Activated B cell treated with CpG ODN at 0.5 μM for 24 hours (primary cell): ENCODE results near the gene SERPIND1. TPM values are rescaled to one million over a fixed set of nuclear protein-coding genes. Genes with fewer than 3 reads are reported as not detected.
"Not testable (repeated sequence)": the region's sequence is repeated elsewhere in the genome, so short reads cannot be mapped to it uniquely, and the experiment has no call there.

Source experiments
- ATAC-seq: fragments of 200-7000 bp; cut with Tn5 transposase; one replicate; pipeline ENCODE4 v1.10.0; 2021; ENCODE audit warnings: low read depth, mild to moderate bottlenecking, moderate library complexity
- CTCF ChIA-PET: fragments of 350-600 bp; sonication (Branson Sonifier 250); formaldehyde crosslinking; loops from one replicate; lab custom pipeline; 2021; ENCODE audit warnings: antibody characterized with exemption; lab: Charles Lee
- POLR2A ChIA-PET: fragments of 350-600 bp; sonication (Branson Sonifier 250); formaldehyde crosslinking; loops from one replicate; lab custom pipeline; 2021; ENCODE audit warnings: antibody characterized with exemption; lab: Charles Lee
- DNase-seq: peaks from one replicate; pipeline ENCODE4 v3.0.0; 2022
- H3K27ac Mint-ChIP-seq: one replicate; pipeline ENCODE4 v1.8.0; 2020; ENCODE audit warnings: mixed read lengths
- H3K27me3 Mint-ChIP-seq: one replicate; pipeline ENCODE4 v1.8.0; 2021; ENCODE audit warnings: mixed read lengths
- H3K36me3 Mint-ChIP-seq: one replicate; pipeline ENCODE4 v1.8.0; 2021; ENCODE audit warnings: low read depth, mixed read lengths
- H3K4me1 Mint-ChIP-seq: one replicate; pipeline ENCODE4 v1.8.0; 2021; ENCODE audit warnings: mixed read lengths
- H3K4me3 Mint-ChIP-seq: one replicate; pipeline ENCODE4 v1.8.0; 2020; ENCODE audit warnings: mild to moderate bottlenecking, mixed read lengths
- H3K9me3 Mint-ChIP-seq: one replicate; pipeline ENCODE4 v1.8.0; 2020; ENCODE audit warnings: mixed read lengths
- intact Hi-C: fragments of 100-400 bp; cut with micrococcal nuclease; formaldehyde crosslinking; loops from one replicate; pipeline ENCODE4 v1.15.1; 2024
- total RNA-seq: library from RNA; stranded (reverse); gene quantifications from 2 replicates; pipeline ENCODE4 v1.2.3, GENCODE V29; 2022
- TF ChIP-seq, protein P1 (sequence below): fragments of 200-600 bp; IDR thresholded peaks from one replicate; pipeline ENCODE4 v1.8.0; 2022; ENCODE audit warnings: antibody characterized with exemption, mild to moderate bottlenecking

Gene SERPIND1
- total RNA-seq, 1 donor from 2014 or later: not detected

DNA sequence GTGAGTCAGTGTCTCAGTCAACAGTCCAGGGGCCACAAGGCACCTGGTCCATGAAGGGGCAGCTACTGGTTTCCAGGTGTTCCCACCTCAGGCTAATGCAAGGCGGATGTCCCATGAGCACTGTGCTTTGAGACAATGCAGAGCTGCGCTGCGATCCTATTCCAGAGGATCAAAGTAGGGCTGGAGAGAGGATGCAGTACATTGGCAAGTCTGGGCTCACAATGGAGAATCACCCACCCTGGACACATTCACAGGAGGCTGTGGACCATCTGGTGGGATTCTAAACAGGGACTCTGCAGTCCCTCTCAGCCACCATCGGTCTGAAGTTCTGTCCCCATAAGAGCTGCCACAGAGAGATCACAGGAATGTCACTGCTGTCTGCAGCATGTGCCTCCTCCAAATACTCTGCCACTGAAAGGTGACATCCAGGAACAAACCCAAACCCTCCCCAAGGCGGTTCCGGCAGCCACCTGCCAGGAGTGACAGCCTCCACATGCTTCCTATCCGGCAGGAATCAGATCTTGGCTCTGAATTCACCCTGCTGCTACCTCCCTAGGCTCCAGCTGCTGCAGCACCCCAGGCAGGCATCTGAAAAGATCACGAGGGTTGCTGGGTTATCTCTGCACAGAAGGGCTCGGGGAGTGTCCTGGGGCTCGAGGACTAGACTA lies 45.3 kb upstream of the SERPIND1 start:
- no peaks in the 10 kb centered on the region for H3K9me3 Mint-ChIP-seq
- CTCF ChIA-PET: no interaction called here
- H3K27ac Mint-ChIP-seq: no peak overlapping the region

DNA sequence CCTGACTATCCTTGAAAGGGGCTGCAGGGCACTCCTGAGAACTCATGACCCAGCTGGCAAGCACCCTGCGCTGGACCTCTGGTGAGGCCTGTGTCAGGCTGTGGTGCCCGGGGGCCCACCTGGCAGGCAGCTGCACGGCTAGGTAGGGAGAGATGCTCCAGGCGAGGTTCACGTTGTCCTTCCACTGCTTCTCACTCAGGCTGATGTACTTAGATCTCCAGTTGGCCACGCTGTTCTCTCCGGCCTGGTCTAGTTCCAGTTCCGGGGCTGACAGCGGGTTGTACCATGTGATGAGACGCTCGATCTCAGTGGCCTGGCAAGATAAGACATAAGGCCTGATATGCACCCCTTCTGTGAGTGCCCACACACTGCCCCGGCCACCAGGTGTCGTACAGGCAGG lies 44.7 kb upstream of the SERPIND1 start:
- Mint-ChIP-seq H3K4me1 (no peaks in the 10 kb centered on the region), H3K4me3 (no peak overlapping the region), H3K9me3 (no peaks in the 10 kb centered on the region), H3K27me3 (no peaks in the 10 kb centered on the region), H3K27ac (no peak overlapping the region), H3K36me3 (peaks cover 60% of the 10 kb centered on the region)
- TF ChIP-seq, protein P1, sequence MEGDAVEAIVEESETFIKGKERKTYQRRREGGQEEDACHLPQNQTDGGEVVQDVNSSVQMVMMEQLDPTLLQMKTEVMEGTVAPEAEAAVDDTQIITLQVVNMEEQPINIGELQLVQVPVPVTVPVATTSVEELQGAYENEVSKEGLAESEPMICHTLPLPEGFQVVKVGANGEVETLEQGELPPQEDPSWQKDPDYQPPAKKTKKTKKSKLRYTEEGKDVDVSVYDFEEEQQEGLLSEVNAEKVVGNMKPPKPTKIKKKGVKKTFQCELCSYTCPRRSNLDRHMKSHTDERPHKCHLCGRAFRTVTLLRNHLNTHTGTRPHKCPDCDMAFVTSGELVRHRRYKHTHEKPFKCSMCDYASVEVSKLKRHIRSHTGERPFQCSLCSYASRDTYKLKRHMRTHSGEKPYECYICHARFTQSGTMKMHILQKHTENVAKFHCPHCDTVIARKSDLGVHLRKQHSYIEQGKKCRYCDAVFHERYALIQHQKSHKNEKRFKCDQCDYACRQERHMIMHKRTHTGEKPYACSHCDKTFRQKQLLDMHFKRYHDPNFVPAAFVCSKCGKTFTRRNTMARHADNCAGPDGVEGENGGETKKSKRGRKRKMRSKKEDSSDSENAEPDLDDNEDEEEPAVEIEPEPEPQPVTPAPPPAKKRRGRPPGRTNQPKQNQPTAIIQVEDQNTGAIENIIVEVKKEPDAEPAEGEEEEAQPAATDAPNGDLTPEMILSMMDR: no peak
- intact Hi-C loops: no loop called here
- DNase-seq (no peak), ATAC-seq (no peak)
- POLR2A ChIA-PET: no interaction called here
- CTCF ChIA-PET: no interaction called here

More for the DNA sequence above, 45.3 kb upstream of the SERPIND1 start:
- intact Hi-C loops: no loop called here
- POLR2A ChIA-PET: no interaction called here
- Mint-ChIP-seq H3K4me3 (no peak overlapping the region), H3K36me3 (peaks cover 59% of the 10 kb centered on the region), H3K4me1 (no peaks in the 10 kb centered on the region), H3K27me3 (no peaks in the 10 kb centered on the region)
- TF ChIP-seq, protein P1: no peak
- ATAC-seq: no peak
- no peak for DNase-seq

DNA sequence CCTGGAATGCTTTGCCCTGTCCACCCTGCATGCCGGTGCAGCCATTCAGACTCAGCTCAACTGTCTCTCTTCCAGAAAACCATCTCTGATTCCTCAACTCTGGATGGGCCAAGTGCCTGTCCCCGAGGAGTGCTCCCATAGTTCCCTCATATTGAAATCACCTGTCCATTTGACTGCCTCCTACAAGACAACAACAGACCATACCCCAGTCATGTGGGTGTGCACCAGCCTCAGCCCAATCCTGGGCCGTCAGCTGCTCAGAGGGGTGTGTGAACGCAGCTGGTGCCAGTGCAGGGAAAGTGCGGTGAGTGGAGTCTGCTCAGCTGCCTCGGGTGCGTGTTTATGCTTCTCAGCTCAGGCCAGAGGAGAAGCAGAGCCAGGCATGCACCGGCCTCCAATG lies 41.5 kb upstream of the SERPIND1 start:
- POLR2A ChIA-PET, H3K27me3 Mint-ChIP-seq, ATAC-seq, H3K4me1 Mint-ChIP-seq, H3K27ac Mint-ChIP-seq, CTCF ChIA-PET, H3K4me3 Mint-ChIP-seq, DNase-seq, H3K9me3 Mint-ChIP-seq, intact Hi-C loops: not testable (repeated sequence)
- peaks cover 50% of the 10 kb centered on the region for H3K36me3 Mint-ChIP-seq

DNA sequence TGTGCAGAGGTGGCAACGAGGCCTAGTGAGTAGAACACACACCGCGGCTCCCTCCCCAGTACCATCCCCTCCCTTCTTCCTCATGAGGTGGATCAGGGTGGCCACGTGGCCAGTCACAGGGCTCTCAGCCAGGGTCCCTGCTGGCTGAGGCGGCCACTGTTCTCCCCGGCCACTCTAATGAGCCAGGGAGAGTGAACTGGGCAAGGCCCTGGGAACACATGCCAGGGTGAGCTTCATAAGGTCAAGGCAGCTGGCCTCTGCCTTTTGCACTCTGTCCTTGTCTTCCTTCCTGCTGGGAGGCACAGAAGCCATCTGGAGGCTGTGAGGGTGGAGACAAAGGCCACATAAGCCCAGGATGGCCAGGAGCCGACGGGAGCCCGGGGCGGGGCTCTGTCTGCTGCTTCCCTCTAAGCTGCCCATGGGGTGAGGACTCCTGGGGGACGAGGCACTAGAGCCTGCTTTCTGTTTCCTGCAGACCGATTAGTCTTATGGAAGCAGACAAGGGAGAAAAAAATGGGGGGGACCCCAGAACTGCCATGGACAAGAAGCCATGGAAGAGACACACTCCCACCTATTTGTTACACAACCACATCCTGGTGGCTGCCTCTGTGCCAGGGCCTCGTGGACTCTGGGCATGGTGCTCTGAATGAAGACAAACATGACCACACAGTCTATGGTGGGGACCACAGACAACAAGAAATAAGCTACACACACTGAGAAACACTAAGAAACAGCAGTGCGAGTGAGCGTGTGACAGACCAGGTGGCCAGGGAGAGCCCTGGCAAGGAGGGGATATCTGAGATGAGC lies 38.4 kb upstream of the SERPIND1 start:
- CTCF ChIA-PET, H3K4me1 Mint-ChIP-seq, H3K27me3 Mint-ChIP-seq, POLR2A ChIA-PET, DNase-seq, ATAC-seq, H3K27ac Mint-ChIP-seq, H3K9me3 Mint-ChIP-seq, H3K4me3 Mint-ChIP-seq, intact Hi-C loops: not testable (repeated sequence)
- peaks cover 45% of the 10 kb centered on the region for H3K36me3 Mint-ChIP-seq

DNA sequence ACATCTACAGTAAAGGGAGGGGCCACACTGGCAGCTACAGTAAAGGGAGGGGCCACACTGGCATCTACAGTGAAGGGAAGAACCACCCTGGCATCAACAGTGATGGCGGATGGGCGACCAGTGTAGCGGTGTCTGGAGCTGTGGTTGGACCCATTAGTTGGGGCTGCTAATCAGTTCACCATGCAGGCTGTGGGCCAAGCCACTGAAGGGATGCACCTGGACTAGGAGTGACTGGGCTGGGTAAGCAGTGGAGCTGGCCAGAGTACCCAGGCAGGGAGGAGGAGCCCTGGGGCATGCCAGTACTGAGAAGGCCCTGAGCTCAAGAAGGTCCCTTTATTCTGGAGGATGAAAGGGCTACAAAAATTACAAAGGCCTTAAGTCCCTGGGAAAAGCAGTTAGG lies 37.0 kb upstream of the SERPIND1 start:
- H3K4me1 Mint-ChIP-seq, H3K4me3 Mint-ChIP-seq, H3K9me3 Mint-ChIP-seq, DNase-seq, H3K27me3 Mint-ChIP-seq, CTCF ChIA-PET, intact Hi-C loops, H3K27ac Mint-ChIP-seq, ATAC-seq, POLR2A ChIA-PET: not testable (repeated sequence)
- peaks cover 59% of the 10 kb centered on the region for H3K36me3 Mint-ChIP-seq

DNA sequence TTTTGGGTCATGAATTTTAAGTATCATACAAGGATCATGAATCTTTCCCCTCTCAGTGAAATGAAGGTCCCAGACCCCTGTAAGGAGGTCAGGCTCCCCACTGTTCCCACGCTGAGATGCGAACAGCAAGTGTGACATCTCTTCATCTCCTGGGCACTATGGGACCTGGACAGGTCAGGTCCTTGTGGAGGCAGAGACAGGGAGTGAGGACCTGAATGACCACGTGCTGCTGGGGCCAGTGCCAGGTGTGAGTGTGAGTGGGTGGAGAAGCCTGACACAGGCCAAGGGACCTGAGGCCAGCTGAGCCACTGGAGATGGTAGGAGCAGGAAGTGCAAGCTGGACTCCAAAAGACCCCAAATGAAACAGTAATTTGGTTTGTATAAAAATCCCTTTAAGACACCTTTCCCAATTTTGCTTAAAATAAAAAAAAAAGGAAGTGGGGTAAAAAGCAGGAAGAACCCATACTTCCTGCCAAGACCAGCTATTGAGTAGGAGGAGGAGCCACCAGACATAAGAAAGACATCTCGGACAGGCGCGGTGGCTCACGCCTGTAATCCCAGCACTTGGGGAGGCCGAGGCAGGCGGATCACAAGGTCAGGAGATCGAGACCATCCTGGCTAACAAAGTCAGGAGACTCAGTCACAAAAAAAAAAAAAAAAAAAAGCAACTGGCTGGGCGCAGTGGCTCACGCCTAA lies 35.4 kb upstream of the SERPIND1 start:
- no peak overlapping the region for H3K4me3 Mint-ChIP-seq
- no peak for ATAC-seq
- no peaks in the 10 kb centered on the region for H3K27me3 Mint-ChIP-seq
- CTCF ChIA-PET: no interaction called here
- TF ChIP-seq, protein P1: no peak
- H3K36me3 Mint-ChIP-seq: peaks cover 55% of the 10 kb centered on the region
- POLR2A ChIA-PET: no interaction called here
- no peak for DNase-seq
- no peak overlapping the region for H3K27ac Mint-ChIP-seq
- no peaks in the 10 kb centered on the region for H3K9me3 Mint-ChIP-seq
- intact Hi-C loops: no loop called here
- H3K4me1 Mint-ChIP-seq: peaks cover 5% of the 10 kb centered on the region
